HG02981 (cell line): ENCODE data around the gene METRN.
"Not testable (repeated sequence)": the region's sequence is repeated elsewhere in the genome, so short reads cannot be mapped to it uniquely, and the experiment has no call there.

ENCODE experiments used
- ATAC-seq: cut with Tn5 transposase; IDR thresholded peaks from one replicate; pipeline ENCODE4 v1.9.1; 2021; ENCODE audit warnings: mild to moderate bottlenecking, moderate library complexity; ENCODE audit not compliant: unreplicated experiment

The METRN gene

GRCh38 chr16:751152-752006 is 36.5 kb downstream of the METRN start:
- ATAC-seq, result no peak

GRCh38 chr16:752007-752312 is 37.0 kb downstream of the METRN start:
- no peak for ATAC-seq

DNA sequence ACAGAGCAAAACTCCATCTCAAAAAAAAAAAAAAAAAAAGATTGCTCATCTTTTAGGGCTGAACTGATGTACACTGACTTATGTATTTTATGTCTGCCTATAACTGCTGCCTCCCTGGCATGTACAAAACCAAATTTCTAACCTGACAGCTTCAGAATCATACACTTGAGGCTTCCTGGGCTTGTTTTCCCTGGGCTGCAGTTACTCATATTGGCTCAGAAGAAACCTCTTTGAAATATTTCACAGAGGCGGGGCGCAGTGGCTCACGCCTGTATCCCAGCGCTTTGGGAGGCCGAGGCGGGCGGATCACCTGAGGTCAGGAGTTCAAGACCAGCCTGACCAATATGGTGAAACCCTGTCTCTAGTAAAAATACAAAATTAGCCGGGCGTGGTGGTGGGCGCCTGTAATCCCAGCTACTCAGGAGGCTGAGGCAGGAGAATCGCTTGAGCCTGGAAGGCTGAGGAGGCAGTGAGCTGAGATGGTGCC is 39.2 kb downstream of the METRN start:
- ATAC-seq, result not testable (repeated sequence)

- ATAC-seq, result no peak
These were observed 39.7 kb downstream of the METRN start for GRCh38 chr16:754656-755055.

GRCh38 chr16:756428-756827 is 41.5 kb downstream of the METRN start:
- no peak for ATAC-seq

DNA sequence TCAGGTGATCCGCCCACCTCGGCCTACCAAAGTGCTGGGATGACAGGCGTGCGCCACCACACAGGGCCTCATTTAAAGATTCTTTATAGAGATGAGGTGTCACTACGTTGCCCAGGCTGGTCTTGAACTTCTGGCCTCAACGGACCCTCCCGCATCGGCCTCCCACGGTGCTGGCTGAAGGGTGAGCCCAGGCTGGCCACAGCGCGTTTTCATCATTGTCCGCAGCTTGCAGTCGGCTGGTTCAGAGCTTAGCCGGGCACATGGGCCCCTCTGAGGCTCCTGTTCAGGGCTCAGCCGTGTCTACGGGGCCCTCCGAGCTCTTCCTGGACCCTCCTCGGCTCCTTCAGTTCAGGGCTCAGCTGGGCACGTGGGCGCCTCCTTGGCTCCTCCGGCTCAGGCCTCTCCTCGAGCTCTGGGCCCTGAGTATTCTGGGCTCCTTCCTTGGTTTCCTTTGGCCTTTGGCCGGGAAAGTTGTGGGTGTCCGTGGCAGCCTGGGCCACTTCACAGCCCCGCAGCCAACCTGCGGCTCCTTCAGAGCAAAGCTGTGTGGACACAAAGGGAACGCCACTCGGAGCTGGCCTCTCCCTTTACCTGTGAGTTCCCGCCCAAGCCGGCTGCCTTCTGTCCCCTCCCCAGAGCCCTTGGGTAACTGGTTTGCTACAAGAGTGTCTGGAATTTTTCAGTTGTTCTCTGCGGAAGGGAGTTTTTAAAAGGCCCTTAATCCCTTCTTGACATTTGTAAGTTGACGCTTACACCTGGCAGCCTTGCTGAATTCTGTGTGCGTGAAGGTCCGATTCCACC is 44.4 kb downstream of the METRN start:
- ATAC-seq, result no peak

DNA sequence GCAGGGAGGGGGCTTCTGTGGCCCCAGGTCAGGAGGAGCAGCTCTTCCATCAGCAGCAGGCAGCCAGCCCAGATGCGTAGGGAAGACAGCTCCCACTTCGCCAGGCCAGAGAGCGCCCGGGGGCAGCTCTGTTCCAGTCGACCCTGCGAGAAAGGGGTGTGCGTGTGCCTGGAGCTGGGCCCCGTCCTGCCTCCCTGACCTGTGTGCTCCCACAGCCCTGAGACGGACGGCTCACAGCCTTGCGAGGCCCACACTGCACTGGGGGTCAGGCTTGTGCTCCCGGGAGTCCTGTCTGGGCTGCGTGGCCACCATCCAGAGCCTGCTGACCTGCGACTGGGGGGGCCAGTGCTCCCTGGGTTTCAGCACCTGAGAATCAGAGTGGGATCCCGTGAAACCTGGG is 45.1 kb downstream of the METRN start:
- ATAC-seq, result no peak

- no peak for ATAC-seq
These were observed 45.8 kb downstream of the METRN start, which contains the start of gene MSLN for GRCh38 chr16:760545-761343. MSLN (plus strand) TSS chr16:760734; CDS start chr16:762681, 1,947 bp downstream.

DNA sequence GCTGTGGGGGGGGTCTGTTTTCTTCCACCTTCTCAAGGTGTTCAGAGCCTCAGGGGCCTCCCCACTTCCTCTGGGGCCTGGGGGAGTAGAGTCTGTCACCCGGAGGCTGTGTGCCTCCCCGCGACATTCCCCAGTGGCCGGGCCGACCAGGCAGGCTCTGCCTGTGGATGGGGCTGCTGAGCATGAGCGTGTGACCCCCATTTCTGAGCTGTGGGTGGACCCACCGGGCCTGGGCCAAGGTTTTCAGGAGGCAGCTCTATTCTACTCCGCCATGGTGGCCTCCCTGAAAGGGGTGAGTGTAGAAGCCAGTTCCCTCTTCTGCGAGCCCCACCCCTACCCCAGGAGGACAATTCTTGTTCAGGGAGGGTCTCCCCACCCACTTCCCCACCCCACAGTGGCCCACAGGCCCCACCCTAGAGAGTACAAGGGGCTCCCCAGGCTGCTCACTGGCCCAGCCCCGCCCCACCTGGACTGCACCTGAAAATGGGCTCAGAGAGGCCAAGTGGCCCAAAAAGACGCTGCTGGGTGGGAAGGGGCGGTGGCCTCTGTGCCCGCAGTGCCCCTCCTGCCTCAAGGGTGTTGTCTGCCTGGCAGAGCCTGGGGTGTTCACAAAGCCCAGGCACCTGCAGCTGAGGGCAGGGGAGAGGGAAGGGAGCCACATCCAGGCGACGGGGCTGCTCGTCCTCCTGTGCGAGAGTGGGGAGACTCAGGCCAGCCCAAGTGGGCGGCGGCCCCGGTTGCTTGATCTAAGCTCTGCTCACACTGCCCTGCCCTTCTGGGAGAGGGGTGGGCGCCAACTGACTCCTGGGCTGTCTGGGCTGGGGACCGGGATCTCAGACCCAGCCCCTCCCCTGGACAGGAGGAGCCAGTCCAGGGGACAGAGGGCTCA is 47.0 kb downstream of the METRN start:
- ATAC-seq, result no peak

- no peak for ATAC-seq
These were observed 47.8 kb downstream of the METRN start for GRCh38 chr16:762595-763268.

- ATAC-seq, result no peak
These were observed 48.7 kb downstream of the METRN start for GRCh38 chr16:763369-764183.

DNA sequence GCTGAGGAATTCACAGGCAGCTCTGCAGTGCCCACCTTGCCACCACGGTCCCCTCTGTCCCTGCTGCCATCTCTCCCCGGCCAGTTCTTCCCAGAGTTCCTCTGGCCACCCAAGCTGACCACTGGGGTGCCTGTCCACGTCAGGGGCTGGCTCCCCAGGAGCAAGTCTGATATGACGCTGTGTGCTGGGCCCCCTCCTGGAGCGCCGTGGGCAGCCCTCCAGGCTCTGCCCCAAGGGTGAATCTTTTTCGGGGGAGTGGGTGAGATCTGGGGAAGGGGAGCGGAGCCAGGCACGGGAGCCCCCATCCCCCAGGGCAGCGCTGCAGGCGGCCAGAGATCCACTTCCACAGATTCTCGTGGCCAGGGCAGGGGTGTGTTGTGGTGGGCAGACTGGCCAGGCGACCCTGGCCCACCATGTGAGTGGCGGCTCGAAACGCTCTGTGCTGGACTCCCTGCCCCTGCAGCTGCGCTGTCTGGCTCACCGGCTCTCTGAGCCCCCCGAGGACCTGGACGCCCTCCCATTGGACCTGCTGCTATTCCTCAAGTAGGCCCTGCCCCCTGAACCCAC is 49.3 kb downstream of the METRN start:
- ATAC-seq, result no peak

DNA sequence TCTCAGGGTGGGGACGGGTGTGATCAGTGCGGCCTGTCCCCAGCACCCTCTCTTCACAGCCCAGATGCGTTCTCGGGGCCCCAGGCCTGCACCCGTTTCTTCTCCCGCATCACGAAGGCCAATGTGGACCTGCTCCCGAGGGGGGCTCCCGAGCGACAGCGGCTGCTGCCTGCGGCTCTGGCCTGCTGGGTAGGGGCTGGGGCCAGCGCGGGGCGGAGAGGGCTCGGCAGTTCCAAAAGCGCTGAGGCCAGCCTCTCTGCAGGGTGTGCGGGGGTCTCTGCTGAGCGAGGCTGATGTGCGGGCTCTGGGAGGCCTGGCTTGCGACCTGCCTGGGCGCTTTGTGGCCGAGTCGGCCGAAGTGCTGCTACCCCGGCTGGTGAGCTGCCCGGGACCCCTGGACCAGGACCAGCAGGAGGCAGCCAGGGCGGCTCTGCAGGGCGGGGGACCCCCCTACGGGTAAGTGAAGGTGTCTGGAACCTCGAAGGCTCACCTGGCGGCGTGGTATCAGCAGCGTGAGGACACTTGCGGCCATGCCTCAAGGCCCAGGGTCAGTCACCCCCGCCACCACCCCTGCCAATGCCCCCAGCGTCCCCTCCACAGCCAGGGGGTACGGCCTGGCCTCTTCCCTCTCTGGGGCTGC is 50.0 kb downstream of the METRN start:
- no peak for ATAC-seq

DNA sequence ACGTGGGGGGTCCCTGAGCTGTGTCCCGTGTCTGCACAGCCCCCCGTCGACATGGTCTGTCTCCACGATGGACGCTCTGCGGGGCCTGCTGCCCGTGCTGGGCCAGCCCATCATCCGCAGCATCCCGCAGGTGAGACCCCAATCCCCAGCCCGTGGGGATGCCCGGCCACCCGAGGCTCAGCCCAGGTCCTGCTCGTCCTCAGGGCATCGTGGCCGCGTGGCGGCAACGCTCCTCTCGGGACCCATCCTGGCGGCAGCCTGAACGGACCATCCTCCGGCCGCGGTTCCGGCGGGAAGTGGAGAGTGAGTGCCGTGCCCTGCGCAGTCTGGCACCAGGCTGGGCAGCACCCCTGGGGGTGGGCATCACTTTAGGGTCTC is 50.6 kb downstream of the METRN start:
- ATAC-seq, result no peak

- no peak for ATAC-seq
These were observed 51.3 kb downstream of the METRN start for GRCh38 chr16:766008-766819.

- no peak for ATAC-seq
These were observed 52.1 kb downstream of the METRN start for GRCh38 chr16:766820-767640.
